ENCODE results near the gene ERC2.

Gene ERC2

DNA sequence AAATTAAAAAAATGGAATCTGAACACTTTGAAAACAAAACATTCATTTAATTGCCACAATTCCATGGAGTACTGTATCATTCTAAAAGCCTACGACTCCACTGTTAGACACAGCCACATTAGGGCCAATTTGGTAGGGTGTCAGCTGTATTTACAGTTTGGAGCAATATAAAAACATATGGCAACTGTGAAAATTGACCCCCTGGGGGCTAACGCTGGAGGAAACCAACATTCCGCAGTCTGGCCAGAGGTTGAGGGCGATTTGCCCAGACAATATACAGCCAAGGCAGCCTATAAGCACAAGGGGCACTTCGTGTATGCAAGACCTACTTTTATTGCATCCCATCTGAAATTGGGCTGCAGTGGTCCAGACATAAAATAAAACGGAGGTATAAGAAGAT lies 504.7 kb downstream of the ERC2 start:
- Histone ChIP-seq H3K36me3 (ENCODE audit: insufficient read depth, low read length) (no peaks in the 10 kb centered on the region), H3K4me1 (ENCODE audit: insufficient read depth, low read length) (no peaks in the 10 kb centered on the region), H3K9me3 (ENCODE audit: control insufficient read depth, insufficient read depth, low read length) (0 out of 2 replicates have a peak, but pooled peaks cover 3% of the 10 kb centered on the region), H3K9ac (ENCODE audit: low read depth, low read length) (no peak overlapping the region)

DNA sequence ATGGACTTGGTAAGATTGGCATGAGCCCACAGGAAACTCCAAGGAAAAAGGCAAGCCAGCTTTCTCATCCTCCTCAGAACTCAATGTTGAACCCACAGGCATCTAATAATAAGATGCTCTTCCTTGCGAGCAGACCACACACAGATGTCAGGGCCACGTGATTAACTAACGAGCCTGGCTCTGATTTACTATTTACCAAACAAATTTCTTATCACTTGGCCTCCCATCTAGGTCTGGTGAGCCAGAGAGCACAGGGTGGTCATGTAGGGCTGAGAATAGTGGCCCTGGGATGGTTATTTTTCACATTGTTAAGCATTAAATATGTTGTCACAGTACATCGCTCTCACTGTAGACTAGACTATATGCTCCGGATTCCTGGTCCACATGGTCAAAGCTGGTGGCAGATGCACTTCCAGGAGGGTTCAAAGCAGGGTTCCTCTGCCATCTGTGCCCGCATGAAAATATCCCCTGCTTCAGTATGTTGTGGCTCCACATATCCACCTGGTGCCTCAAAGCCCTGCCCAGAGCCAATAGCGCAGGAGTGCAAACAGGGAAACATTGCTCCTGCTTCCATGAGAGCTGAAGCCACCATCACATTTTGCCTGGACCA lies 508.7 kb downstream of the ERC2 start:
- H3K9ac ChIP-seq (ENCODE audit: low read depth, low read length): no peak overlapping the region
- no peaks in the 10 kb centered on the region for H3K36me3 ChIP-seq (ENCODE audit: insufficient read depth, low read length)
- no peaks in the 10 kb centered on the region for H3K9me3 ChIP-seq (ENCODE audit: control insufficient read depth, insufficient read depth, low read length)
- no peaks in the 10 kb centered on the region for H3K4me1 ChIP-seq (ENCODE audit: insufficient read depth, low read length)

DNA sequence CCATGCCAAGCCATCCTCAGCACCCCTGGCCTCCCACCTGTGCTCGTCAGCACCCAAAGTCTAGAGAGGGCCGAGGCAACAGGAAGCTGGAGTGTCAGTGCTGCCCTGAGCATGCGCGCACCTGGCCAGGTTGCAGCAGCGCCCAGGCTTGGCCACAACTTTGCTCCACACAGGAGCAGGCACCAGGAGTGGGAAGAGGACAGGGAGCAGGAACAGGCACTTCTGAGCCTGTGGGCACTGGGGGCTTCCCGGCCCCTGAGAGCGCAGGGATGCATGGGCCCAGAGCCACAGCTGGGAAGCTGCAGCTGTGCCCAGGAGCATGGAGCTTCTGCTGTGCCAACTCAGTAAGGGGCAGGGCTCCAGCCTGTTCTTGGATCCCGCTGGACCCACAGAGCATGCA lies 509.7 kb downstream of the ERC2 start:
- no peaks in the 10 kb centered on the region for H3K4me1 ChIP-seq (ENCODE audit: insufficient read depth, low read length)
- no peaks in the 10 kb centered on the region for H3K36me3 ChIP-seq (ENCODE audit: insufficient read depth, low read length)
- no peaks in the 10 kb centered on the region for H3K9me3 ChIP-seq (ENCODE audit: control insufficient read depth, insufficient read depth, low read length)
- H3K9ac ChIP-seq (ENCODE audit: low read depth, low read length): no peak overlapping the region

DNA sequence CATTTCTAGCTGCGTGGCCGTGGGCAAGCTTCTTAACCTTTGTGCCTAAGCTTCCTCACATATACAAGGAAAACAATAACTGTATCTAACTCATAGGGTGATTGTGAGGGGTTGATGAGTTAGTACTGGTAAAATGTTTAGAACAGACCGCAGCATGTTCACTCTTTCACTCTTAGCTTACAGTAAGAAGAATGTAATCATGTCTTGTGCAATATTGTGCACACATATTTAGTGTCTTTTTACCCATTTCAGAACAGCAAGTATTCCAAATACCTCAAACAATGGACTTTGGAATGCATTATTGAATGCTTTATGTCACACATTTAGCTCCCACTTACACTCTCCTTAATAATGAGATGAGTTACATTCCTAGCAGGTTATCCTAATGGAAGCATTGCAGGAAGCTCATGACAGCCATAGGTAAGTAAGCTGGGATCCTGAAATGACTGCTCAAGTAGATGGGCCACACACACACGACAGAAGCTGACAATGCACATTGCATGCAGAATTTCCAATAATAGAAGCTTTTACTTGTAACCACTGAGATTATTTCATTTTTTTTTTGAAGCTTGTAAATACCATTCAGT lies 512.3 kb downstream of the ERC2 start:
- Histone ChIP-seq H3K9me3 (ENCODE audit: control insufficient read depth, insufficient read depth, low read length) (no peaks in the 10 kb centered on the region), H3K36me3 (ENCODE audit: insufficient read depth, low read length) (no peaks in the 10 kb centered on the region), H3K9ac (ENCODE audit: low read depth, low read length) (no peak overlapping the region), H3K4me1 (ENCODE audit: insufficient read depth, low read length) (no peaks in the 10 kb centered on the region)

DNA sequence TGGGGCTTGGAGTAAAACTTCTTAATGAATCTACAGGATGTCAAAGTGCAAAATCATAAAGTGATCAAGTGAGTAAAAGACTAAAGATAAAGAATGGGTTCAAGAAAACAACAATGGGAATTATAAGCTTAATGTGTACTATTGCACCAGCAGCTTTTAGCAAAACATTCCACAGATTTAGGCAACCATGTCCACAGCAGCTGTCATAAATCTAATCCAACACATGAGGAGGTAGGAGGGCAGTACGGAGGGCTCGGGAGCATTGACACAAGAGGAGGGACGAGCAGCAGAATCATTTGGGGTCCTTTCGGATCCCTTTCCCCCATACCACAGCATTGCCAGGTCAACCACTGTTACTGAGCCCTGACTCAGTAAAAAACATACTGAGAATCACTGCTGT lies 516.9 kb downstream of the ERC2 start:
- no peaks in the 10 kb centered on the region for H3K36me3 ChIP-seq (ENCODE audit: insufficient read depth, low read length)
- peaks cover 4% of the 10 kb centered on the region; the same call in 1 of the 2 replicates for H3K4me1 ChIP-seq (ENCODE audit: insufficient read depth, low read length)
- no peak overlapping the region for H3K9ac ChIP-seq (ENCODE audit: low read depth, low read length)
- H3K9me3 ChIP-seq (ENCODE audit: control insufficient read depth, insufficient read depth, low read length): no peaks in the 10 kb centered on the region

DNA sequence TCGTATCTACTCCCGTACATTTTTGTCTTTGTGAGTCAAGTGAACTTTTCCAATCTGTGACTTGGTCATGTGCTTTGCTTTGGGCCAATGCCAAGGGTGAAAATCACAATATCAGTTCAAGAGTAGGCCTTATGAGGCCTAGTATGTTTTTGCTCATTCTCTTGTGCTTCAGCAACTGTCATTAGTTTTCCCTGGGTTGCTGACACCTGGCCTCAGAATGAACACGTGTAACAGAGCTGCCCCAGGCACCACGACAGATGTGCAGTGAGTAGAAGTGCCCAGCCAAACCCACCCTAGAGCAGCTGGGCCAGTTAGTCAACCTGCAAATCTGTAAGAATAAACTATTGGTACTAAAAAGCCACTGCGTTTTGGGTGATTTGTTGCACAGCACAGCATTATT lies 520.9 kb downstream of the ERC2 start:
- H3K4me1 ChIP-seq (ENCODE audit: insufficient read depth, low read length): peaks cover 4% of the 10 kb centered on the region; the same call in 1 of the 2 replicates

DNA sequence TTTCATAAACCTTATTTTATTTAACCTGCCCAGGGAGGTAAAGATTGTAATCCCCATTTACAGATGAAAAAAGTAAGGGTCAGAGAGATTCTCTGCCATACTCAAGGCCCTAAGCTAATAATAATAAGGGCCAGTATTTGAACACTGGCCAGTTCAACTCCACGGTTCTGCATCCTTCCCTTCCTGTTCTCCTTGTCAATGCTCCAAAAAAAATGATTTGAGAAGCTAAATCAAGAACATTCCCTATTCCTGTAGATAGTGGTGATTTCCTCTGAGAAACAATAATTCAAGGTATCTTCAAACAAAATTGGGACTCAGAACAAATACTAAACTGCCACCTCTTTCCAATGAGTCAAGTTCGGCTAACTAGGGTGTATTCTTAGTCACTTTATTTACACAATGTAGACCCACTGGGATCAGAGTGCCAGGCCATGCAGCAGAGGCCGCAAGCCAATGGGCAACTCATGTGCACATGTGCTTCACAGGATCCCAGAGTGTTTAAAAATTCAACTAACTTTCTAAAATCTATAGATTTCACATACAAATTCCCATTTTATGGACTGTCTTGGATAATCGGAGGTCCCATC lies 521.6 kb downstream of the ERC2 start:
- Histone ChIP-seq H3K36me3 (ENCODE audit: insufficient read depth, low read length) (no peaks in the 10 kb centered on the region), H3K9me3 (ENCODE audit: control insufficient read depth, insufficient read depth, low read length) (no peaks in the 10 kb centered on the region), H3K9ac (ENCODE audit: low read depth, low read length) (no peak overlapping the region), H3K4me1 (ENCODE audit: insufficient read depth, low read length) (peaks cover 4% of the 10 kb centered on the region; the same call in 1 of the 2 replicates)

More for the DNA sequence above, 520.9 kb downstream of the ERC2 start:
- Histone ChIP-seq H3K9ac (ENCODE audit: low read depth, low read length) (no peak overlapping the region), H3K9me3 (ENCODE audit: control insufficient read depth, insufficient read depth, low read length) (no peaks in the 10 kb centered on the region), H3K36me3 (ENCODE audit: insufficient read depth, low read length) (no peaks in the 10 kb centered on the region)

DNA sequence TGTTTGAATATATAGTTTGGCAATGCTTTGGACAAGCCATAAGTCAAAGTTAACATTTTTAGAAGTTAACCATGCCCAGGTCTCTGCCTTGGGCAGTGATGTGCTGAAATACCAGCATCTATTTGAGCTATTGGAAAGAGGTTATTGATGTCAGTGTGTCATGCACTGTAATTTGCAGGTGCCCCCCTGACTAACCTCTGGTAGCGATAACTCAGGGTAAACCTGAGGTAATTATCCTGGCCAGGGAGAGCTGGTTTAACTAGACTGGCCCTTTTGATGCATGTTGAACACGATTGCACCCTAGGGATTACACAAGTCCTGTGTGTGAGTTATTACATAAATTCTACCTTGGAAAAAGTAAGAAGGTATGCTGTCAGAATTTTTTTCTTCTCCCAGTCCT lies 525.4 kb downstream of the ERC2 start:
- H3K36me3 ChIP-seq (ENCODE audit: insufficient read depth, low read length): no peaks in the 10 kb centered on the region
- H3K4me1 ChIP-seq (ENCODE audit: insufficient read depth, low read length): no peaks in the 10 kb centered on the region
- H3K9me3 ChIP-seq (ENCODE audit: control insufficient read depth, insufficient read depth, low read length): no peaks in the 10 kb centered on the region
- H3K9ac ChIP-seq (ENCODE audit: low read depth, low read length): no peak overlapping the region

DNA sequence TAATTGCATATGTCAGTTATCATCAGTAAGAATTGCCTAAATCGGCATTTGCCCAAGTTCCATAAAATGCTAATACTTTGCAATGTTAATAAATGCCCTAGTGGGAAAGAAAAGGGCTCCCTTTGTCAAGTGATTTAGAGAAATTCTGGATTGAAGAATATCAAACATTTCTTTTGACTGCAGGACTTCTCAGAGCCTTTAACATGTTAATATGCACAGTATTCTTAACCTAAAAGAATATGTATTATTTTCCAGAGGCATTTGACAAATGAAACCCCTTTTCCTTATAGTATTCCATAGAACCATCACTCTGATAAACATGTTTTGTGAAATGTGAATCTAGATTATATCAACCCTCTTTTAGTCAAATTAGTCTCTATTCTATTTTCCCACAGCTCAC lies 529.0 kb downstream of the ERC2 start:
- no peaks in the 10 kb centered on the region for H3K9me3 ChIP-seq (ENCODE audit: control insufficient read depth, insufficient read depth, low read length)
- H3K9ac ChIP-seq (ENCODE audit: low read depth, low read length): no peak overlapping the region
- no peaks in the 10 kb centered on the region for H3K4me1 ChIP-seq (ENCODE audit: insufficient read depth, low read length)
- H3K36me3 ChIP-seq (ENCODE audit: insufficient read depth, low read length): no peaks in the 10 kb centered on the region

DNA sequence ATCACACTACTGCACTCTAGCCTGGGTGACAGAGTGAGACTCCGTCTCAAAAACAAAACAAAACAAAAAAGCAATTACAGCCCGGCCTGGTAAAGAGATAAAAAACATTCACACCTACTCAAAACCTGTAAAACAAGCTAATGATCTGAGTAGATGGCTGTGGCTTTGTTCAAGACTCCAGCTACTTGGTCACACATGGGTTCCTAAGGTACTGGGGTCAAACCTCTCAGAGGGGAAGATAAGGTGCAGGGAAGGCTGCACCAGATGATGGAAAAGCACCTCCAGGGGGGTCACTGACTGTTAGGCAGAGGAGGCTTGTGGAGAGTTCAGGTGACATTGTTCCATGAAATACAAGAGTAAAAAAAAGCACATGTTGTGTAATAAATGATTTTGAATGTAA lies 531.0 kb downstream of the ERC2 start:
- H3K4me1 ChIP-seq (ENCODE audit: insufficient read depth, low read length): no peaks in the 10 kb centered on the region
- no peaks in the 10 kb centered on the region for H3K36me3 ChIP-seq (ENCODE audit: insufficient read depth, low read length)
- H3K9me3 ChIP-seq (ENCODE audit: control insufficient read depth, insufficient read depth, low read length): no peaks in the 10 kb centered on the region
- H3K9ac ChIP-seq (ENCODE audit: low read depth, low read length): no peak overlapping the region

DNA sequence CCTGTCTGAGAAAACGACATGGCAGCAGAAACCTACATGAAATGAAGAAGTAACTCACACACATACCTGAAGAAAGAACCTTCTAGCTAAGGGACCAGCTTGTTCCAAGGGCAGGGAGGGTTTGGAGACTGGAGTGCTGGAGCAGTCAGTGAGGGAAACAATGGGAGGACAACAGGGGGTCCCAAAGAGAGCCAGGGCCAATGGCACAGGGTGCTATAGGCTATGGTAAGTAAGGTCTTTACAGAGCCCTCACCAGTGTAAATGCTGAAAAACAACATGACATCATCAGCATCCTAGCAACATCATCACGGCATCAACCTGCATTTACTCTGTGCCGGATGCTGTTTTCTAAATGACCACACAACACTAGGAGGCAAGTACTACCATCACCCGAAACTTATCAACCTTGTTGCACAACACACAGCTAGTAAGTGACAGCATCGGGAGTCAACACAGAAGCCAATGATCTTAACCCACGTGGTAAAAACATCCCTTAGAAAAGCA lies 531.7 kb downstream of the ERC2 start:
- H3K9ac ChIP-seq (ENCODE audit: low read depth, low read length): no peak overlapping the region
- no peaks in the 10 kb centered on the region for H3K4me1 ChIP-seq (ENCODE audit: insufficient read depth, low read length)
- H3K9me3 ChIP-seq (ENCODE audit: control insufficient read depth, insufficient read depth, low read length): no peaks in the 10 kb centered on the region
- H3K36me3 ChIP-seq (ENCODE audit: insufficient read depth, low read length): no peaks in the 10 kb centered on the region

DNA sequence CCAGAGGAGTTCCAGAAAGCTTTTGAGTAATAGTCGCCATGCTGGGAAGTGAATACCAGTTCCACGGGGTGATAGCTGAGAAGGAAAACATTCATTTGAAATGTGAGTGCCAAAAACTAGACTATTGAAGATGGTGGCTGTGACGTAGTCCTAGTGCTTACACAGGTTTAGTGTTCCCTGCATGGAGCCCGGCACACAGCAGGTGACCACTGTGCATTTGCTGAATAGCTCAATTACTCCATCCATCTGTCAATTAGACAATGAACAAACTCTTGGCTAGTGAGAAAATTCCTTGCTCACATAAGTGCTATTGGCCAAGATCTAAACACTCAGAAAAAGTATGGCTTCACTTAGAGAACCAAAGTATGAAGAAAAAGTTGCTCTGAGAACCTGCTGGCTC lies 533.0 kb downstream of the ERC2 start:
- no peak overlapping the region for H3K9ac ChIP-seq (ENCODE audit: low read depth, low read length)
- no peaks in the 10 kb centered on the region for H3K36me3 ChIP-seq (ENCODE audit: insufficient read depth, low read length)
- no peaks in the 10 kb centered on the region for H3K9me3 ChIP-seq (ENCODE audit: control insufficient read depth, insufficient read depth, low read length)
- no peaks in the 10 kb centered on the region for H3K4me1 ChIP-seq (ENCODE audit: insufficient read depth, low read length)

DNA sequence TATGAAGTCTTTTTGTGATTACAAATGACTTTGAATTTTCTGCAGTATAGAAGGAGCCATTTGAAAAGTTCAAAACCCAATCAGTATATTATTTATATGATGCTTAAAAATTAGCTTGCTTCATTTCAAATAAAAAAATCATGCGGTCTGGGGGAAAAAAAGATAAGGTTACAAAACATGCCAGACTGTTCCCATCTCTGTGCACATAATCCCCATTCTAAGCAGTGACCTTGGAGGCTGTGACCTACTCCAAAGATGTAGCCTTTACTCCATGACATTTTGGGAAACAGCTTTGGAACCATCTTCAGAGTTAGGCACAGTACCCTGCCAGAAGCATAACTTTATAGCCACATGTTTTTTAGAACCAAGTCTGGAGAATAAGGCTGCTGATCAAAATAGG lies 533.5 kb downstream of the ERC2 start:
- no peak overlapping the region for H3K9ac ChIP-seq (ENCODE audit: low read depth, low read length)
- no peaks in the 10 kb centered on the region for H3K9me3 ChIP-seq (ENCODE audit: control insufficient read depth, insufficient read depth, low read length)
- no peaks in the 10 kb centered on the region for H3K36me3 ChIP-seq (ENCODE audit: insufficient read depth, low read length)
- H3K4me1 ChIP-seq (ENCODE audit: insufficient read depth, low read length): no peaks in the 10 kb centered on the region

DNA sequence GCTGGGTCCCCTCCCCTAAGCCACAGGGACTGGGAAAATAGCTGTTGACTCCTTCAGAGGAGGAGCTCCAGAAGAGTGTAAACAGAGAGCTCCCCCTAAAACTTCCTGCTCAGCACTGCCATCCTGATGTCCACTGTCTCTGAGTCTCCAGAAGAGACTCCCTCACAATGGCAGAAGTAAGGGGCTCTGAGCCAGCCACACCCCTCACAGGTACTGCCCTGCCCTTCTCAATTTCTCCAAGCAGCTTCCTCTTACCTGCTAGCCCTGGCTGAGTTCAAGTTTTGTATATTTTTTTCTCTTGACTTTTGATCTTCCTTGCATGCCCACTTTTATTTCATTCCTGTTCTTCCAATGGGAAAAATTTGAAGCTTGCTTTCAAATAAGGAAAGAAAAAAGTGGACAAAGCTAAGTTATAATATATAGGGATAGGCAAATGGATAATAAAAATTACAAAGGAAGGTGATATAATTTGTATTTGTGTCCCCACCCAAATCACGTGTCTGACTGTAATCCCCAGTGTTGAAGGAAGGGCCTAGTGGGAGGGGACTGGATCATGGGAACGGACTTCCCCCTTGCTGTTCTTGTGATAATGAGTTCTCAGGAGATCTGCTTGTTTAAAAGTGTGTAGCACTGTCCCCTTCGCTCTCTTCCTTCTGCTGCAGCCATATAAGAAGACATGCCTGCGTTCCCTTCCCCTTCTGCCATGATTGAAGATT lies 539.0 kb downstream of the ERC2 start:
- no peak overlapping the region for H3K9ac ChIP-seq (ENCODE audit: low read depth, low read length)
- no peaks in the 10 kb centered on the region for H3K9me3 ChIP-seq (ENCODE audit: control insufficient read depth, insufficient read depth, low read length)
- H3K4me1 ChIP-seq (ENCODE audit: insufficient read depth, low read length): no peaks in the 10 kb centered on the region
- no peaks in the 10 kb centered on the region for H3K36me3 ChIP-seq (ENCODE audit: insufficient read depth, low read length)

DNA sequence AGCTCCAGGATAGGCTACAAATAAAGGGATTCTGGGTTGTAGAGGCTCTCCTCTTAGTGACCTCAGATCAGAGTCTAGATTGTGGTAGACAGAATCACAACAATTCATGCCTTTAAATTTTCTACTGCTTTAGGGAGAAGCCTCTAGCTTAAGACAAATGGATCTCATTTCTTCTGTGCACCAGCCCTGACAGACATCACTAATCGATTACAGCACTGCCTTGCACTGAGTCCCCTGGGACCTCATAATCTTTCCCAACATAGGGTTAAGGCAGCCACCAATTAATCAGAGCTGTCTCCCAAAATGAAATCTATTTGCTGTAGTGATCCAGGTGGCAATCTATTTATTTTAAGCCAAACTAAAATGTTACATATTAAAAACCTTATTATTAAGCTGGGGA lies 544.6 kb downstream of the ERC2 start:
- Histone ChIP-seq H3K4me1 (ENCODE audit: insufficient read depth, low read length) (no peaks in the 10 kb centered on the region), H3K9me3 (ENCODE audit: control insufficient read depth, insufficient read depth, low read length) (no peaks in the 10 kb centered on the region), H3K36me3 (ENCODE audit: insufficient read depth, low read length) (no peaks in the 10 kb centered on the region), H3K9ac (ENCODE audit: low read depth, low read length) (no peak overlapping the region)
